ENCODE results near the gene SLC16A11.
"Not testable (repeated sequence)": the region's sequence is repeated elsewhere in the genome, so short reads cannot be mapped to it uniquely, and the experiment has no call there.

The SLC16A11 gene

GRCh38 chr17:7058831-7059447 is 15.0 kb upstream of the SLC16A11 start:
- Histone ChIP-seq H3K79me2 (ENCODE audit: insufficient read depth, low read length) (no peaks in the 10 kb centered on the region), H3K27me3 (ENCODE audit: insufficient read depth, low read length, poor library complexity, severe bottlenecking) (no peaks in the 10 kb centered on the region), H3K4me1 (ENCODE audit: insufficient read depth, low read length, poor library complexity, severe bottlenecking) (no peaks in the 10 kb centered on the region), H3K9me3 (ENCODE audit: insufficient read depth, low read depth, low read length) (no peaks in the 10 kb centered on the region), H4K20me1 (ENCODE audit: insufficient read depth, low read length, poor library complexity, severe bottlenecking) (no peaks in the 10 kb centered on the region), H3K9ac (ENCODE audit: low read depth, low read length, poor library complexity, severe bottlenecking) (no peak overlapping the region), H3K9me2 (replicated peaks; ENCODE audit: low read depth, low read length) (no peaks in the 10 kb centered on the region), H2AFZ (ENCODE audit: low read length) (no peak overlapping the region), H3F3A (ENCODE audit: low read depth) (no peaks in the 10 kb centered on the region), H3K4me2 (ENCODE audit: low read depth, low read length, poor library complexity, severe bottlenecking) (no peak overlapping the region), H3K4me3 (ENCODE audit: low read length, poor library complexity, severe bottlenecking) (no peak overlapping the region), H3K36me3 (ENCODE audit: insufficient read depth, low read length) (no peaks in the 10 kb centered on the region)
- TF ChIP-seq EZH2phosphoT487 (IDR thresholded peaks at IDR 0.05; ENCODE audit: borderline replicate concordance) (no peak), CTCF (conservative IDR thresholded peaks at IDR 0.05; ENCODE audit: low read length) (no peak)

DNA sequence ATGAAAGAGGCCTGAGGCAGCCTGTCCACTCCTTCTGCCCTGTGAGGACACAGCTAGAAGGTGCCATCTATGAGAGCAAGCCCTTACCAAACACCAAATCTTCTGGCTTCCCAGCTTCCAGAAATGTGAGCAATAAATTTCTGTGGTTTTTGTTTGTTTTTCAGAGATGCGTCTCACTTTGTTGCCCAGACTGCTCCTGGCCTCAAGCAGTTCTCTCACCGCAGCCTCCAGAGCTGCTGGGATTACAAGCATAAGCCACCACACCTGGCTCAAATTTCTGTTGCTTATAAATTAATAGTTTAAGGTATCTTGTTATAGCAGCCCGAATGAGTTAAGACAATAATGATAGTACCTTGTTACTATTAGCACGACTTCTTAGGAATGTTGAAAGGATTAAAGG is 12.5 kb upstream of the SLC16A11 start:
- no peaks in the 10 kb centered on the region for H3K36me3 ChIP-seq (ENCODE audit: insufficient read depth, low read length)
- H3F3A ChIP-seq (ENCODE audit: low read depth): no peaks in the 10 kb centered on the region
- H3K79me2 ChIP-seq (ENCODE audit: insufficient read depth, low read length): no peaks in the 10 kb centered on the region
- no peaks in the 10 kb centered on the region for H4K20me1 ChIP-seq (ENCODE audit: insufficient read depth, low read length, poor library complexity, severe bottlenecking)
- H3K9me3 ChIP-seq (ENCODE audit: insufficient read depth, low read depth, low read length): no peaks in the 10 kb centered on the region
- no peak overlapping the region for H3K9ac ChIP-seq (ENCODE audit: low read depth, low read length, poor library complexity, severe bottlenecking)
- H3K9me2 ChIP-seq (replicated peaks; ENCODE audit: low read depth, low read length): no peaks in the 10 kb centered on the region
- no peaks in the 10 kb centered on the region for H3K27me3 ChIP-seq (ENCODE audit: insufficient read depth, low read length, poor library complexity, severe bottlenecking)
- TF ChIP-seq EZH2phosphoT487 (IDR thresholded peaks at IDR 0.05; ENCODE audit: borderline replicate concordance) (no peak), CTCF (conservative IDR thresholded peaks at IDR 0.05; ENCODE audit: low read length) (no peak)
- H3K4me2 ChIP-seq (ENCODE audit: low read depth, low read length, poor library complexity, severe bottlenecking): no peak overlapping the region
- no peaks in the 10 kb centered on the region for H3K4me1 ChIP-seq (ENCODE audit: insufficient read depth, low read length, poor library complexity, severe bottlenecking)
- 0 out of 2 replicates have a peak overlapping the region, but pooled peaks have one; percentile 23 for H2AFZ ChIP-seq (ENCODE audit: low read length)
- H3K4me3 ChIP-seq (ENCODE audit: low read length, poor library complexity, severe bottlenecking): no peak overlapping the region

DNA sequence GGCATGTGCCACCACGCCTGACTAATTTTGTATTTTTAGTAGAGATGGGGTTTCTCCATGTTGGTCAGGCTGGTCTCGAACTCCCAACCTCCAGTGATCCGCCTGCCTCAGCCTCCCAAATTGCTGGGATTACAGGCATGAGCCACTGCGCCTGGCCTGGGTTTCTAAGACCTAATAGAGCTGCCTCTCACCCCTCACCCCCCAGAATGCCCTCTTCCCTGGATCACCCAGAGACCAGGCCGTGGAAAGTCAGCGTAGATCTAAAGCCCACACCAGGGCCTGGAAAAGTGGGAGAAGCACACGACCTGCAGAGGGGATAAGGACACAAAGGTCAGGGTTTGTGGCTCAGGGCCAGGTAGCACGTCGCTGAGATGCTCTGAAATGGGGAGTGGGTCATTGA is 6.7 kb upstream of the SLC16A11 start:
- H3K27me3 ChIP-seq (ENCODE audit: insufficient read depth, low read length, poor library complexity, severe bottlenecking); H3K4me3 ChIP-seq (ENCODE audit: low read length, poor library complexity, severe bottlenecking); H3K4me2 ChIP-seq (ENCODE audit: low read depth, low read length, poor library complexity, severe bottlenecking); H3K9ac ChIP-seq (ENCODE audit: low read depth, low read length, poor library complexity, severe bottlenecking); H3F3A ChIP-seq (ENCODE audit: low read depth); H3K9me3 ChIP-seq (ENCODE audit: insufficient read depth, low read depth, low read length); H4K20me1 ChIP-seq (ENCODE audit: insufficient read depth, low read length, poor library complexity, severe bottlenecking); H3K79me2 ChIP-seq (ENCODE audit: insufficient read depth, low read length); H3K36me3 ChIP-seq (ENCODE audit: insufficient read depth, low read length); H2AFZ ChIP-seq (ENCODE audit: low read length); H3K9me2 ChIP-seq (replicated peaks; ENCODE audit: low read depth, low read length): not testable (repeated sequence)
- peaks cover 11% of the 10 kb centered on the region for H3K4me1 ChIP-seq (ENCODE audit: insufficient read depth, low read length, poor library complexity, severe bottlenecking)

DNA sequence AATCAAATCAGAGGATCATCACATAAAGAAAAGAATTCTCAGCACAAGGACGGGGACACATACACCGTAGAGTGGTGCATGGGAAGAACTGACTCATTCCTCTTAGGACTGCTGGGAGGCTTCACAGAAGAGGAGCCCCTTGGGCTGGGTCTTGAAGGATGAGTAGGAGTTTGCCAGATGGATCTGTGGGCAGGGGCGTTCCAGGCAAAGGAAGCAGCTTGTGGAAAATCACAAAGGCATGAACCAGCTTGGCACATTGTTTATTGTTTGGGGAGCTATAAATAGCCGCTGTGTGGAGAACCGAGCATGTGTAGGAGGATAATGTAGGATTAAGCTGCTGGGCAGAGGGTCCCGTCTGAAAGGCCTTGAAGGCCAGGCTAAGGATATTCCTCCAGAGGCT is 5.1 kb upstream of the SLC16A11 start:
- H3K36me3 ChIP-seq (ENCODE audit: insufficient read depth, low read length): no peaks in the 10 kb centered on the region
- no peaks in the 10 kb centered on the region for H4K20me1 ChIP-seq (ENCODE audit: insufficient read depth, low read length, poor library complexity, severe bottlenecking)
- no peaks in the 10 kb centered on the region for H3F3A ChIP-seq (ENCODE audit: low read depth)
- no peaks in the 10 kb centered on the region for H3K9me2 ChIP-seq (replicated peaks; ENCODE audit: low read depth, low read length)
- H3K4me2 ChIP-seq (ENCODE audit: low read depth, low read length, poor library complexity, severe bottlenecking): no peak overlapping the region
- H3K9ac ChIP-seq (ENCODE audit: low read depth, low read length, poor library complexity, severe bottlenecking): no peak overlapping the region
- TF ChIP-seq CTCF (conservative IDR thresholded peaks at IDR 0.05; ENCODE audit: low read length): no peak
- no peak for TF ChIP-seq EZH2phosphoT487 (IDR thresholded peaks at IDR 0.05; ENCODE audit: borderline replicate concordance)
- no peak overlapping the region for H2AFZ ChIP-seq (ENCODE audit: low read length)
- no peak overlapping the region for H3K4me3 ChIP-seq (ENCODE audit: low read length, poor library complexity, severe bottlenecking)
- no peaks in the 10 kb centered on the region for H3K79me2 ChIP-seq (ENCODE audit: insufficient read depth, low read length)
- H3K9me3 ChIP-seq (ENCODE audit: insufficient read depth, low read depth, low read length): no peaks in the 10 kb centered on the region
- H3K4me1 ChIP-seq (ENCODE audit: insufficient read depth, low read length, poor library complexity, severe bottlenecking): peaks cover 11% of the 10 kb centered on the region
- H3K27me3 ChIP-seq (ENCODE audit: insufficient read depth, low read length, poor library complexity, severe bottlenecking): no peaks in the 10 kb centered on the region

All from Loucy (cell line).